Bronchial epithelial cell (primary cell): ENCODE results near the gene CREM. TPM values are rescaled to one million over a fixed set of nuclear protein-coding genes. Genes with fewer than 3 reads are reported as not detected.

Experiments used
- DNase-seq: peaks from one replicate; pipeline ENCODE4 v3.0.0-alpha.2; 2010; ENCODE audit warnings: low read depth
- FAIRE-seq: peaks from 2 replicates; lab custom pipeline; 2011; peaks lifted over from hg19 to GRCh38; lab: Jason Lieb, UNC
- H3K27me3 ChIP-seq: 2 replicates; pipeline ENCODE4 v1.5.1; 2011; ENCODE audit warnings: low read length; ENCODE audit not compliant: control insufficient read depth, insufficient read depth
- H3K36me3 ChIP-seq: 2 replicates; pipeline ENCODE4 v1.5.1; 2011; ENCODE audit warnings: low read length; ENCODE audit not compliant: control insufficient read depth, insufficient read depth
- H3K4me3 ChIP-seq: 2 replicates; pipeline ENCODE4 v1.5.1; 2011; ENCODE audit warnings: mild to moderate bottlenecking, low read depth, low read length, control low read depth
- total RNA-seq: library from RNA; depleted of rRNA; stranded (reverse); fragments of >200 nt; gene quantifications from 2 replicates; pipeline ENCODE4 v1.2.1, GENCODE V29; 2014
- TF ChIP-seq, protein P1 (sequence below): IDR thresholded peaks from 2 replicates; pipeline ENCODE4 v1.5.1; 2011; ENCODE audit warnings: mild to moderate bottlenecking, moderate library complexity, low read length, control low read depth, inconsistent platforms; ENCODE audit not compliant: insufficient read depth, severe bottlenecking

The CREM gene
- total RNA-seq, 1 donor from 2014 or later, result 23.7 TPM

DNA sequence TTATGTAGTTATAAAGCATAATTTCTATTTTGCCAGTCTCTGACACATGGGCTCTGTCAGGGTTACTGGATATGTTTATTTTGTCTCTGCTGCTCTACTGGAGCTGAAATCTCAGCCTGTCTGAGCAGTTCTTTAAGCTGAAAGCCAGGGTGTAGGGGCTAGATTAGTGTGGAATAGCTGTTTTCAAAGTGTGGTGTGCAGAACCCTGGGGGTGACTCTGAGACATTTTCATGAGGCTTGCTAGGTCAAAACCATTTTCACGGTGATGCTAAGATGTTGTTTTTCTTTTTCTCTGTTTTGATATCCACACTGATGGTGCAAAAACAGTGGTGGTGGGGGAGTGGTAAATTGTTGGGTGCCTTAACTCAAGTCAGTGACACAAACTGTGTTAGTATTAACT, 45.5 kb downstream of the CREM start:
- no peak for DNase-seq
- TF ChIP-seq, protein P1, sequence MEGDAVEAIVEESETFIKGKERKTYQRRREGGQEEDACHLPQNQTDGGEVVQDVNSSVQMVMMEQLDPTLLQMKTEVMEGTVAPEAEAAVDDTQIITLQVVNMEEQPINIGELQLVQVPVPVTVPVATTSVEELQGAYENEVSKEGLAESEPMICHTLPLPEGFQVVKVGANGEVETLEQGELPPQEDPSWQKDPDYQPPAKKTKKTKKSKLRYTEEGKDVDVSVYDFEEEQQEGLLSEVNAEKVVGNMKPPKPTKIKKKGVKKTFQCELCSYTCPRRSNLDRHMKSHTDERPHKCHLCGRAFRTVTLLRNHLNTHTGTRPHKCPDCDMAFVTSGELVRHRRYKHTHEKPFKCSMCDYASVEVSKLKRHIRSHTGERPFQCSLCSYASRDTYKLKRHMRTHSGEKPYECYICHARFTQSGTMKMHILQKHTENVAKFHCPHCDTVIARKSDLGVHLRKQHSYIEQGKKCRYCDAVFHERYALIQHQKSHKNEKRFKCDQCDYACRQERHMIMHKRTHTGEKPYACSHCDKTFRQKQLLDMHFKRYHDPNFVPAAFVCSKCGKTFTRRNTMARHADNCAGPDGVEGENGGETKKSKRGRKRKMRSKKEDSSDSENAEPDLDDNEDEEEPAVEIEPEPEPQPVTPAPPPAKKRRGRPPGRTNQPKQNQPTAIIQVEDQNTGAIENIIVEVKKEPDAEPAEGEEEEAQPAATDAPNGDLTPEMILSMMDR, result no peak
- H3K36me3 ChIP-seq, result no peaks in the 10 kb centered on the region
- peak; percentile 40 for FAIRE-seq
- H3K4me3 ChIP-seq, result no peak overlapping the region
- H3K27me3 ChIP-seq, result no peaks in the 10 kb centered on the region

DNA sequence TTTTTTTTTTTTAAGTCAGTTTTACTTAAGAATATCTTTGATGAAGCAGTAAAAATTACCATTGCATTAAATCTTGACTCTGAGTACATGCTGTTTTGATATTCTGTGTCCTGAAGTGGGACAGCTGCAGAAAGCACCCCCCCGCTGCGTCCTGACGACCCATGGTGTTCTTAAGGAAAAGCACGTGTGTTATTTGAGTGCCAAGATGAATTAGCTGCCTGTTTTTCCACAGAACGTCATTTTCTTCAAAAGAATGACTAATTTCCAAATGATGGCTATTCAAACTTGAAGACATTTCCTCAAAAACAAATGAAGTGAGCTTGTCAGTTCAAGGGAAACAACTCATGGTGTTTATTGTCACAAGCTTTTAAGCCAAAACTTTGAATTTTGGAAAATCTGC, 45.9 kb downstream of the CREM start:
- Histone ChIP-seq H3K27me3 (no peaks in the 10 kb centered on the region), H3K4me3 (no peak overlapping the region), H3K36me3 (no peaks in the 10 kb centered on the region)
- FAIRE-seq (no peak), DNase-seq (no peak)
- TF ChIP-seq, protein P1, result no peak

DNA sequence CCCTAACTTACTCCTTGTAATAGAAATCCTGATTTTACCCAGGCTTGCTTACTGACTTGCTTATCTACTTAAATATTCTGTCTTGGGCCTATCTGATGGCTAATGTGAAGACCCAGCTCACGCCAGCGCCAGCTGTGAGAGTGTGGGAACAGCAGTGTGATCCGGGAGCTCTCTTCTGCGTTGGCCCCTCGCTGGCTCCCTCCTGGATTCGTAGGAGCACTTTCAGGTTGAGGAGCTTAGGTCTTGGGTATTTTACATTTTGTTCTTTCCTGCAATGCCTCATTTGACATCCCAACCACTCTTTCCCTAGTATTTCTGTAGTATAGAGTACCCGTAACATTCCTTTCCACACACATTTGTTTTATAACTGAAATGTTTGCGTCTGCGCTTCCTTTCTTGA, 51.7 kb downstream of the CREM start:
- FAIRE-seq (no peak), DNase-seq (no peak)
- H3K4me3 ChIP-seq, result no peak overlapping the region
- no peaks in the 10 kb centered on the region for H3K27me3 ChIP-seq
- TF ChIP-seq, protein P1, result no peak
- H3K36me3 ChIP-seq, result no peaks in the 10 kb centered on the region

DNA sequence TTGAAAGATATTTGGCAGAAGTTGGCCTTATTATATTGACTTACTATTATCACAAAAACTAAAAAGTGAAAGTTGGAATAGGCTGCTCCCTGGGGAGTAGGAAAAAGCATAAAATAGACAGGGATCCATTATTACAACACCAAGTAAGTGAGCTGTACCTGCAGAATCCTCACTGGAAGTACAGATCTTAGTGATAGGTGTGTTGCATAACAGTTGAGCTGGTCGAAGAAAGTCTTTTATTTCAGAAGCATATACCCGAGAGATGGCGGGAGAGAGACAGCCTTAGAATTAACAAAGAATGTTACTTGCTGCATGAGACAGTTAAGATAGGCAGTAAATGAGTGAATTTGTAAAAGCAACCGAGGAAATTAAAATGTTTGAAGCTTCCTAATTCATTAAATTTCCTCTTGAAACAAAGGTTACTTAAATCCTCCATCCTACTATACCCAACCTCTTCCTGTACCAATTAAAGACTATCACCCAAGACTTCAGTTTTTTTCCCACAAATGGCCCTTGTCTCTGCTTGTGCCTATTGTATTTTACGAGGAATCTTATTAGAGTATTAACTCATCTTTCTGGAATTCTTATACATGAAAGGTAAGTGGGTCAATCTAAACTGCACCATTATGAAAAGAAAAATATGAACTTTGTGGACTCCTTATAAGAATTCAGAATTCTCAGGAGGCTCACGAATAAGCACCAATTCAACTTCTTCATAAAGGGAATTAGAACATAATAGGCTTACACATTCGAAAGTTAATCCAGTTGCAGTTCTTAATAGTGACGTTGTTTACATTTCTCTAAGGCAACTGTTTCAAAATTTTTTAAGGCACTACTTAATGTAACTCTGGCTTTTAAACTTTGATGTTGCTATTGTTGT, 56.2 kb downstream of the CREM start:
- TF ChIP-seq, protein P1, result no peak
- FAIRE-seq (no peak), DNase-seq (no peak)
- Histone ChIP-seq H3K4me3 (no peak overlapping the region), H3K27me3 (no peaks in the 10 kb centered on the region), H3K36me3 (no peaks in the 10 kb centered on the region)

DNA sequence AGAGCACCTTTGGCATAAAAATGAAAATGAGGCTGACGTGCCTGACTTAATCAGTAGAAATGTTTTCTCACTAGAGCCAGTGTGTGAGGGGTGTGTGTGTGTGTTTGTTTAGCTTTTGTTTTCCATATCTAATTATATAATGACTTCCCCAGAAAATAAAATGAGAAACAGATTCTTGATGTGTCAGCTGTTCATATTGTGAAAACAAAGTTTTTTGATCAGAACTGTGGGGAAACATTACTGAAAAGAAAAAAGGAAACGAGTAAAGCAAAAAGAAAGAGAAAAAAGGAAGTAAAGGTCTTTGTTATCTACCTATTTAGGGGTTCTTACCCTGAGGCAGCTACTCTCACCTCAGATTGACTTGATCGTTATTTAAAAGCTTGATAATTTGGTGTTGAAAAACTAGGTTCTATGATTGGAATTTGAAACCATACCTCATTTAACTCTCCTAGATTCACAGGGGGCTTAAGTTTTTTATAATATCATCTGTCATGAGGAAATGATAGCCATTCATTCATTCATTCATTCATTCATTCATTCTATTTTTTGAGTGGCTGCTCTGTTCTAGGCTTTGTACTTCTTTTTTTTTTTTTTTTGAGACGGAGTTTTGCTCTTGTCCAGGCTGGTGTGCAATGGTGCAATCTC, 58.0 kb downstream of the CREM start:
- no peak overlapping the region for H3K4me3 ChIP-seq
- TF ChIP-seq, protein P1, result no peak
- H3K27me3 ChIP-seq, result no peaks in the 10 kb centered on the region
- no peaks in the 10 kb centered on the region for H3K36me3 ChIP-seq
- DNase-seq, result no peak
- no peak for FAIRE-seq
